Endothelial cell of umbilical vein (primary cell): ENCODE results near the gene LAMP1. TPM values are rescaled to one million over a fixed set of nuclear protein-coding genes. Genes with fewer than 3 reads are reported as not detected.

Experiments used
- BruUV-seq: library from RNA; stranded (reverse); fragments of 400-500 nt; replicated peaks from 2 replicates; lab custom pipeline; 2021; lab: Mats Ljungman, UMichigan
- CTCF ChIA-PET: fragments of 300-600, 350-600 bp; sonication (Branson Sonifier 250); formaldehyde crosslinking; loops from one replicate; lab custom pipeline; 2021; ENCODE audit warnings: antibody characterized with exemption, inconsistent platforms; lab: Charles Lee
- POLR2A ChIA-PET: fragments of 300-600, 350-600 bp; sonication (Branson Sonifier 250); formaldehyde crosslinking; loops from one replicate; lab custom pipeline; 2021; ENCODE audit warnings: antibody characterized with exemption, inconsistent platforms; lab: Charles Lee
- DNase-seq: peaks from one replicate; pipeline ENCODE4 v3.0.0-alpha.2; 2011; ENCODE audit warnings: low read depth, low spot score
- FAIRE-seq: peaks from 2 replicates; lab custom pipeline; 2011; peaks lifted over from hg19 to GRCh38; lab: Jason Lieb, UNC
- H2AFZ ChIP-seq: 2 replicates; pipeline ENCODE4 v1.6.0; 2012; ENCODE audit warnings: low read depth, low read length, control low read depth, inconsistent platforms
- H3K27ac ChIP-seq: 2 replicates; pipeline ENCODE4 v1.5.1; 2011; ENCODE audit warnings: low read depth, mild to moderate bottlenecking, control low read depth, low read length, moderate library complexity; ENCODE audit not compliant: insufficient read depth
- H3K27me3 ChIP-seq, 2 experiments: 2 replicates each; pipeline versions ENCODE4 v1.6.0 to v1.6.1; 2011; ENCODE audit warnings: low read length in 2 of 2, mixed read lengths in 1 of 2; ENCODE audit not compliant: control insufficient read depth in 2 of 2, insufficient read depth in 2 of 2
- H3K36me3 ChIP-seq, 2 experiments: 2 replicates in 1 of 2; 3 replicates in 1 of 2; pipeline ENCODE4 v1.5.1; 2011; ENCODE audit warnings: low read length in 2 of 2, mild to moderate bottlenecking in 1 of 2, moderate library complexity in 1 of 2; ENCODE audit not compliant: control insufficient read depth in 2 of 2, insufficient read depth in 2 of 2; ENCODE audit errors: extremely low read depth in 1 of 2
- H3K4me1 ChIP-seq: 3 replicates; pipeline ENCODE4 v1.5.1; 2011; ENCODE audit warnings: mild to moderate bottlenecking, low read length; ENCODE audit not compliant: control insufficient read depth, insufficient read depth; ENCODE audit errors: extremely low read depth
- H3K4me2 ChIP-seq: 2 replicates; pipeline ENCODE4 v1.6.1; 2011; ENCODE audit warnings: low read length, control low read depth, mixed read lengths; ENCODE audit not compliant: insufficient read depth
- H3K4me3 ChIP-seq, 3 experiments: fragments of 200-600 bp in 1 of 3; sonication (generic), shearing (Covaris generic) in 1 of 3; replicated peaks in 1 of 3; 2 replicates each; pipeline ENCODE4 v1.5.1; 2011 to 2016; ENCODE audit warnings: control low read depth in 3 of 3, low read length in 3 of 3, mild to moderate bottlenecking in 2 of 3, inconsistent platforms in 1 of 3, low read depth in 1 of 3, moderate library complexity in 1 of 3; ENCODE audit not compliant: insufficient read depth in 1 of 3
- H3K79me2 ChIP-seq: 2 replicates; pipeline ENCODE4 v1.6.0; 2012; ENCODE audit warnings: low read length, inconsistent platforms; ENCODE audit not compliant: control insufficient read depth, insufficient read depth
- H3K9ac ChIP-seq: replicated peaks from 2 replicates; pipeline ENCODE3; 2011; ENCODE audit warnings: low read length, control low read depth; ENCODE audit not compliant: insufficient read depth; ENCODE audit errors: extremely low read depth
- H3K9me1 ChIP-seq: replicated peaks from 3 replicates; pipeline ENCODE4 v1.6.0; 2011; ENCODE audit warnings: mild to moderate bottlenecking, low read length; ENCODE audit not compliant: control insufficient read depth, insufficient read depth; ENCODE audit errors: extremely low read depth
- H3K9me3 ChIP-seq: replicated peaks from 2 replicates; pipeline ENCODE4 v1.5.1; 2012; ENCODE audit warnings: low read length, inconsistent platforms; ENCODE audit not compliant: control insufficient read depth, insufficient read depth
- H4K20me1 ChIP-seq: replicated peaks from 2 replicates; pipeline ENCODE3; 2011; ENCODE audit warnings: mild to moderate bottlenecking, low read length; ENCODE audit not compliant: control insufficient read depth, insufficient read depth; ENCODE audit errors: extremely low read depth
- CTCF ChIP-seq, 2 donors: IDR thresholded peaks; 1 replicate in 1 of 2; 2 replicates in 1 of 2; pipeline ENCODE4 v1.5.1; 2011; ENCODE audit warnings: low read length in 2 of 2, mild to moderate bottlenecking in 2 of 2, moderate library complexity in 2 of 2, control low read depth in 1 of 2, inconsistent platforms in 1 of 2, low read depth in 1 of 2; ENCODE audit not compliant: insufficient read depth in 1 of 2; ENCODE audit errors: extremely low read depth in 1 of 2
- EZH2 ChIP-seq: IDR thresholded peaks from 2 replicates; pipeline ENCODE4 v1.6.1; 2012; ENCODE audit warnings: borderline replicate concordance, low read depth, mild to moderate bottlenecking, moderate library complexity, low read length, inconsistent platforms; ENCODE audit not compliant: severe bottlenecking
- FOS ChIP-seq: IDR thresholded peaks from 2 replicates; pipeline ENCODE4 v1.6.1; 2011; ENCODE audit warnings: mild to moderate bottlenecking, low read length, moderate library complexity, borderline replicate concordance; ENCODE audit not compliant: insufficient read depth
- GATA2 ChIP-seq: IDR thresholded peaks from 2 replicates; pipeline ENCODE4 v1.7.0; 2011; ENCODE audit warnings: low read depth, mild to moderate bottlenecking, moderate library complexity, mixed read lengths, low read length; ENCODE audit not compliant: insufficient read length, insufficient read depth
- JUN ChIP-seq: IDR thresholded peaks from 2 replicates; pipeline ENCODE4 v1.6.1; 2011; ENCODE audit warnings: borderline replicate concordance, low read depth; ENCODE audit not compliant: insufficient read length, insufficient read depth
- MYC ChIP-seq: IDR thresholded peaks from one replicate; pipeline ENCODE4 v1.6.1; 2011; ENCODE audit warnings: mild to moderate bottlenecking, low read depth, low read length
- POLR2A ChIP-seq: IDR thresholded peaks from 2 replicates; pipeline ENCODE4 v1.6.1; 2012; ENCODE audit warnings: low read depth, mild to moderate bottlenecking, control low read depth, low read length
- POLR2AphosphoS5 ChIP-seq: IDR thresholded peaks from 2 replicates; pipeline ENCODE4 v1.6.1; 2012; ENCODE audit warnings: low read depth, mild to moderate bottlenecking, control low read depth, low read length, moderate library complexity; ENCODE audit not compliant: insufficient read depth
- dilution Hi-C: fragments of 300-500 bp; cut with MboI; formaldehyde crosslinking; loops from one replicate; pipeline ENCODE4 v1.15.0; 2019; ENCODE audit warnings: low sequenced_read_pairs; ENCODE audit not compliant: extremely low pct_ligation_motif_present
- intact Hi-C: fragments of 100-400 bp; cut with micrococcal nuclease; formaldehyde crosslinking; loops from one replicate; pipeline ENCODE4 v1.10.0; 2022
- polyA plus RNA-seq, 4 experiments: library from polyadenylated mRNA; depleted of rRNA in 3 of 4; stranded (reverse) in 3 of 4; unstranded in 1 of 4; fragments of >200 nt; gene quantifications; 2 replicates each; pipeline versions ENCODE4 v1.2.1 to v1.2.3, GENCODE V29; 2011 to 2012; ENCODE audit warnings: missing spikeins in 1 of 4
- total RNA-seq: library from RNA; stranded (reverse); gene quantifications from 2 replicates; pipeline ENCODE4 v1.2.3, GENCODE V29; 2021

Gene LAMP1
- total and polyA plus RNA-seq, 2 donors (not counting 3 experiments of a cell fraction or from before 2014, with no cell fraction given) = 262 to 285 TPM

GRCh38 chr13:113325779-113326178, 28.7 kb downstream of the LAMP1 start:
- dilution Hi-C loops = no loop called here
- no peak overlapping the region for H3K27ac ChIP-seq
- no peaks in the 10 kb centered on the region for H4K20me1 ChIP-seq
- BruUV-seq = no TSS peak
- peaks cover 9 to 21% of the 10 kb centered on the region in 2 experiments for H3K36me3 ChIP-seq
- ChIA-PET CTCF (no interaction called here), POLR2A (no interaction called here)
- DNase-seq = no peak
- TF ChIP-seq POLR2A (no peak), EZH2 (no peak), GATA2 (no peak), JUN (no peak), FOS (no peak)
- no peaks in the 10 kb centered on the region for H3K4me1 ChIP-seq
- H3K4me2 ChIP-seq = no peak overlapping the region
- no peaks in the 10 kb centered on the region for H3K27me3 ChIP-seq
- no peaks in the 10 kb centered on the region for H3K9me1 ChIP-seq
- intact Hi-C loops = no loop called here
- FAIRE-seq = no peak
- no peaks in the 10 kb centered on the region for H3K9me3 ChIP-seq
- H3K4me3 ChIP-seq = no peak overlapping the region
- no peaks in the 10 kb centered on the region for H3K79me2 ChIP-seq
- no peak overlapping the region for H2AFZ ChIP-seq
- no peak overlapping the region for H3K9ac ChIP-seq

GRCh38 chr13:113327391-113327765, 30.3 kb downstream of the LAMP1 start:
- Histone ChIP-seq H3K4me2 (no peak overlapping the region), H3K27ac (no peak overlapping the region), H2AFZ (no peak overlapping the region), H3K36me3 (peaks cover 3 to 10% of the 10 kb centered on the region in 2 experiments), H3K79me2 (no peaks in the 10 kb centered on the region), H4K20me1 (no peaks in the 10 kb centered on the region), H3K9me3 (no peaks in the 10 kb centered on the region), H3K9ac (no peak overlapping the region), H3K9me1 (no peaks in the 10 kb centered on the region), H3K4me1 (no peaks in the 10 kb centered on the region), H3K27me3 (no peaks in the 10 kb centered on the region), H3K4me3 (no peak overlapping the region)
- DNase-seq (no peak), FAIRE-seq (no peak)
- POLR2A ChIA-PET = no interaction called here
- TF ChIP-seq CTCF (IDR thresholded peaks at IDR 0.05; ENCODE audit: extremely low read depth in 1 of 2, insufficient read depth in 1 of 2, low read depth in 1 of 2, low read length in 2 of 2) (no peak), GATA2 (no peak), FOS (no peak), MYC (no peak), POLR2AphosphoS5 (no peak), EZH2 (no peak)
- dilution Hi-C loops = no loop called here
- no TSS peak for BruUV-seq
- intact Hi-C loops = no loop called here
- CTCF ChIA-PET = interaction anchor here (1.6 kb wide), 1 partner anchor 10 kb away, joined by 4 read pairs; no protein-coding TSS in a partner anchor
